ENCODE results near the gene RAP1B. TPM values are rescaled to one million over a fixed set of nuclear protein-coding genes. Genes with fewer than 3 reads are reported as not detected.

The RAP1B gene
- polyA plus RNA-seq (ENCODE audit: insufficient read length in 3 of 3), result 100 to 1,000 TPM; 190 to 193 (median 191) TPM

GRCh38 chr12:68610370-68611093 is at the start of gene RAP1B:
RAP1B (plus strand) TSS chr12:68610899; CDS start chr12:68648725, 37,826 bp downstream.
- peak; percentile 66 to 86 (median 85) for DNase-seq (ENCODE audit: low read depth in 3 of 3, low spot score in 2 of 3)

GRCh38 chr12:68561830-68562229 is 48.9 kb upstream of the RAP1B start:
- no peak for DNase-seq (ENCODE audit: low read depth in 3 of 3, low spot score in 2 of 3)

GRCh38 chr12:68564166-68564565 is 46.5 kb upstream of the RAP1B start:
- DNase-seq (ENCODE audit: low read depth in 3 of 3, low spot score in 2 of 3), result no peak

GRCh38 chr12:68565391-68565903 is 45.3 kb upstream of the RAP1B start:
- DNase-seq (ENCODE audit: low read depth in 3 of 3, low spot score in 2 of 3), result no peak

GRCh38 chr12:68568922-68569569 is 41.7 kb upstream of the RAP1B start:
- DNase-seq (ENCODE audit: low read depth in 3 of 3, low spot score in 2 of 3), result no peak

GRCh38 chr12:68572661-68573060 is 38.0 kb upstream of the RAP1B start:
- no peak for DNase-seq (ENCODE audit: low read depth in 3 of 3, low spot score in 2 of 3)

GRCh38 chr12:68573406-68573805 is 37.3 kb upstream of the RAP1B start:
- no peak for DNase-seq (ENCODE audit: low read depth in 3 of 3, low spot score in 2 of 3)

GRCh38 chr12:68577949-68578348 is 32.8 kb upstream of the RAP1B start:
- DNase-seq (ENCODE audit: low read depth in 3 of 3, low spot score in 2 of 3), result no peak

- DNase-seq (ENCODE audit: low read depth in 3 of 3, low spot score in 2 of 3), result no peak
These were observed 31.9 kb upstream of the RAP1B start for GRCh38 chr12:68578765-68579164.

- DNase-seq (ENCODE audit: low read depth in 3 of 3, low spot score in 2 of 3), result no peak
These were observed 31.4 kb upstream of the RAP1B start for GRCh38 chr12:68579254-68579653.

GRCh38 chr12:68580911-68581310 is 29.8 kb upstream of the RAP1B start:
- no peak for DNase-seq (ENCODE audit: low read depth in 3 of 3, low spot score in 2 of 3)

GRCh38 chr12:68581926-68582325 is 28.8 kb upstream of the RAP1B start:
- no peak for DNase-seq (ENCODE audit: low read depth in 3 of 3, low spot score in 2 of 3)

GRCh38 chr12:68585966-68586365 is 24.7 kb upstream of the RAP1B start:
- DNase-seq (ENCODE audit: low read depth in 3 of 3, low spot score in 2 of 3), result no peak

- no peak for DNase-seq (ENCODE audit: low read depth in 3 of 3, low spot score in 2 of 3)
These were observed 23.2 kb upstream of the RAP1B start for GRCh38 chr12:68587448-68587873.

- no peak for DNase-seq (ENCODE audit: low read depth in 3 of 3, low spot score in 2 of 3)
These were observed 21.5 kb upstream of the RAP1B start for GRCh38 chr12:68589194-68589593.

GRCh38 chr12:68591734-68592418 is 18.8 kb upstream of the RAP1B start:
- no peak for DNase-seq (ENCODE audit: low read depth in 3 of 3, low spot score in 2 of 3)

GRCh38 chr12:68595241-68595640 is 15.5 kb upstream of the RAP1B start:
- DNase-seq (ENCODE audit: low read depth in 3 of 3, low spot score in 2 of 3), result no peak

GRCh38 chr12:68601767-68602166 is 8.9 kb upstream of the RAP1B start:
- DNase-seq (ENCODE audit: low read depth in 3 of 3, low spot score in 2 of 3), result no peak

GRCh38 chr12:68602720-68603119 is 8.0 kb upstream of the RAP1B start:
- DNase-seq (ENCODE audit: low read depth in 3 of 3, low spot score in 2 of 3), result no peak

- DNase-seq (ENCODE audit: low read depth in 3 of 3, low spot score in 2 of 3), result no peak
These were observed 2.5 kb upstream of the RAP1B start for GRCh38 chr12:68608191-68608590.

- no peak for DNase-seq (ENCODE audit: low read depth in 3 of 3, low spot score in 2 of 3)
These were observed 715 bp upstream of the RAP1B start for GRCh38 chr12:68609998-68610369.
